ENCODE results near the gene CAP1. TPM values are rescaled to one million over a fixed set of nuclear protein-coding genes. Genes with fewer than 3 reads are reported as not detected.

Gene CAP1
- total and polyA plus RNA-seq, 2 of the 4 experiments (the other 2 are of a cell fraction): 434 to 756 TPM

DNA sequence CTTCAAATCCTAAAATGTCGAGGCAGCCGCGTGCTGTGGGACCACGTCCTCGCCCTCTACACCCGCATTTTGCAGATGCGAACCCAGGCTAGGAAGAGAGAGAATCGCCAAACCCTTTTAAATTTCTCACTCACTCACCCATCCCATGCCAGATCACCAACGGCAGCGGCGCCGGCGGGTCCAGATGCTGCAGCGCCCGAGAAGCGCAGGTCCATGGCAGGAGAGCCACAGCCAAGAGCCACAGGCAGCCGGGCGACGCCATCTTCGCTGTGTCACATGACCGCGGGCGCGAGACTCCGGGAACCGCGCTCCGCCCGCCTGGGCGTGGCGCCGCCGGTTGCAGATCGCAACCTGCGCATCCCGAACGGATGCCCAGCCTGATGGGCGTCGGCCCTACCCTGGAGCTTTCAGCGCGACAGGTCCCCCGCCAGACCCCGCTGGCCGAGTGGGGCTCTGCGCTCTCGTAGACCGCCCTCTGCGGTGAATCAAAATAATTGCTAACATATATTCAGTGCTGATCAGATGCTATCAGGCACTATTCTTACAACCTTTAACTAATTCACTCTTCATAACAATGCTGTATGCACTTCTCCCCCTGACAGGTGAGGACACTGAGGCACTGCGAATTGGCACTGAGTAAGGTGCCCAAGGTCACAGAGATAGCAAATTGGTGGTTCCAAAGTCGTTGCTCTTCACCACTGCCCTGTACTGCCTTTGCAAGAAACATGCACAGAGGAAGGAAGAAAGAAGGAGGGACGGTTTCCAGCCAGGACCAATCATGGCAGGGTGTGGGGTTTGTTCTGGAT is 56.7 kb downstream of the CAP1 start, which contains the start of gene PPT1 (continued):
- no peak for TF ChIP-seq NFE2L2 (IDR thresholded peaks at IDR 0.05; ENCODE audit: low read depth, low read length)
- TF ChIP-seq MAZ (IDR thresholded peaks at IDR 0.05; ENCODE audit: borderline replicate concordance, low read depth, low read length): no peak

- Histone ChIP-seq H3K4me2 (ENCODE audit: low read depth, low read length) (no peak overlapping the region), H4K8ac (ENCODE audit: low read depth in 2 of 2, low read length in 2 of 2) (no peak overlapping the region), H3K4ac (ENCODE audit: low read depth, low read length) (no peak overlapping the region), H3K27ac (ENCODE audit: insufficient read depth, low read length) (no peak overlapping the region), H2AK5ac (ENCODE audit: low read depth, low read length) (no peak overlapping the region), H2AFZ (replicated peaks; ENCODE audit: low read length, poor library complexity) (no peak overlapping the region), H4K5ac (ENCODE audit: low read depth, low read length) (no peak overlapping the region), H2BK5ac (ENCODE audit: low read depth, low read length, poor library complexity, severe bottlenecking) (no peak overlapping the region), H3K27me3 (ENCODE audit: control insufficient read depth, insufficient read depth, low read length) (no peaks in the 10 kb centered on the region; the same call in 1 of the 2 replicates), H3K23ac (ENCODE audit: low read depth, low read length) (no peak overlapping the region), H3K36me3 (ENCODE audit: control insufficient read depth, insufficient read depth, low read length) (no peaks in the 10 kb centered on the region), H3K18ac (ENCODE audit: low read depth, low read length) (no peak overlapping the region), H4K20me1 (ENCODE audit: insufficient read depth, low read length) (no peaks in the 10 kb centered on the region), H2BK120ac (ENCODE audit: low read depth, low read length) (no peak overlapping the region), H3K56ac (ENCODE audit: extremely low read depth, insufficient read depth, low read length) (no peak overlapping the region), H2BK15ac (ENCODE audit: low read depth, low read length) (no peak overlapping the region), H3K9me3 (ENCODE audit: control insufficient read depth, insufficient read depth, low read length) (peaks cover 4% of the 10 kb centered on the region), H3K9ac (ENCODE audit: low read depth, low read length) (no peak overlapping the region), H3K14ac (replicated peaks; ENCODE audit: low read depth, low read length) (no peak overlapping the region), H3K9me1 (ENCODE audit: insufficient read depth, low read length) (peaks cover 7% of the 10 kb centered on the region), H3K79me1 (ENCODE audit: low read depth in 1 of 2, low read length in 2 of 2) (0 out of 4 replicates have a peak, but pooled peaks cover 0 to 4% of the 10 kb centered on the region in 2 experiments), H2BK20ac (ENCODE audit: low read depth, low read length) (no peak overlapping the region), H2AK9ac (replicated peaks; ENCODE audit: low read depth, low read length, poor library complexity) (no peak overlapping the region), H3K4me3 (ENCODE audit: insufficient read depth, low read depth, low read length) (no peak overlapping the region), H4K91ac (ENCODE audit: insufficient read depth, low read depth, low read length) (no peak overlapping the region), H3K4me1 (ENCODE audit: control insufficient read depth, insufficient read depth, low read length) (peaks cover 2% of the 10 kb centered on the region; the same call in 1 of the 2 replicates)
- POLR2A ChIA-PET (ENCODE audit: unreplicated experiment): no interaction called here
- intact Hi-C loops (cut with micrococcal nuclease) (no loop called here), in situ Hi-C loops (cut with MboI; ENCODE audit: low sequenced_read_pairs) (no loop called here), dilution Hi-C loops (cut with HindIII; ENCODE audit: low sequenced_read_pairs, unreplicated experiment) (no loop called here)
- ATAC-seq (ENCODE audit: low read depth) (no peak), DNase-seq (no peak)
- no CpG with 5 or more reads among the region's 1 CpG for WGBS, 2 experiments (ENCODE audit: extremely low coverage in 2 of 2, insufficient read length in 1 of 2)
- TF ChIP-seq, protein P1, sequence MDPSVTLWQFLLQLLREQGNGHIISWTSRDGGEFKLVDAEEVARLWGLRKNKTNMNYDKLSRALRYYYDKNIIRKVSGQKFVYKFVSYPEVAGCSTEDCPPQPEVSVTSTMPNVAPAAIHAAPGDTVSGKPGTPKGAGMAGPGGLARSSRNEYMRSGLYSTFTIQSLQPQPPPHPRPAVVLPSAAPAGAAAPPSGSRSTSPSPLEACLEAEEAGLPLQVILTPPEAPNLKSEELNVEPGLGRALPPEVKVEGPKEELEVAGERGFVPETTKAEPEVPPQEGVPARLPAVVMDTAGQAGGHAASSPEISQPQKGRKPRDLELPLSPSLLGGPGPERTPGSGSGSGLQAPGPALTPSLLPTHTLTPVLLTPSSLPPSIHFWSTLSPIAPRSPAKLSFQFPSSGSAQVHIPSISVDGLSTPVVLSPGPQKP (IDR thresholded peaks at IDR 0.05; ENCODE audit: borderline replicate concordance, low read depth, low read length): no peak
- TF ChIP-seq MXI1 (IDR thresholded peaks at IDR 0.05; ENCODE audit: borderline replicate concordance, low read depth, low read length): no peak
- TF ChIP-seq CTCF (conservative IDR thresholded peaks at IDR 0.05; ENCODE audit: low read depth, low read length): no peak
- no peak for TF ChIP-seq BHLHE40 (IDR thresholded peaks at IDR 0.05; ENCODE audit: low read depth, low read length)
- no peak for TF ChIP-seq POLR2A (IDR thresholded peaks at IDR 0.05; ENCODE audit: low read depth, low read length)
- no peak for TF ChIP-seq FOS (IDR thresholded peaks at IDR 0.05; ENCODE audit: low read depth, low read length)
- TF ChIP-seq CHD1 (IDR thresholded peaks at IDR 0.05; ENCODE audit: low read depth, low read length): no peak
- TF ChIP-seq CEBPB (IDR thresholded peaks at IDR 0.05; ENCODE audit: low read depth, low read length): no peak
- TF ChIP-seq, protein P2, sequence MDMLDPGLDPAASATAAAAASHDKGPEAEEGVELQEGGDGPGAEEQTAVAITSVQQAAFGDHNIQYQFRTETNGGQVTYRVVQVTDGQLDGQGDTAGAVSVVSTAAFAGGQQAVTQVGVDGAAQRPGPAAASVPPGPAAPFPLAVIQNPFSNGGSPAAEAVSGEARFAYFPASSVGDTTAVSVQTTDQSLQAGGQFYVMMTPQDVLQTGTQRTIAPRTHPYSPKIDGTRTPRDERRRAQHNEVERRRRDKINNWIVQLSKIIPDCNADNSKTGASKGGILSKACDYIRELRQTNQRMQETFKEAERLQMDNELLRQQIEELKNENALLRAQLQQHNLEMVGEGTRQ (IDR thresholded peaks at IDR 0.05; ENCODE audit: low read depth, low read length): no peak
- CTCF ChIA-PET: interaction anchor here (0.6 kb wide), 1 partner anchor 339 kb away, joined by 3 read pairs; no protein-coding TSS in a partner anchor
- BruUV-seq (replicated peaks): no TSS peak
Measured at GRCh38 chr1:40102038-40102437, 61.5 kb downstream of the CAP1 start.
